GM12878 (cell line): Measurements from ENCODE around the gene PRDM7.
"Not testable (repeated sequence)": the region's sequence is repeated elsewhere in the genome, so short reads cannot be mapped to it uniquely, and the experiment has no call there.

Source experiments
- ATF3 ChIP-seq: IDR thresholded peaks from 2 replicates; pipeline ENCODE4 v1.6.1; 2011; ENCODE audit warnings: low read depth, mild to moderate bottlenecking, low read length, moderate library complexity, borderline replicate concordance; ENCODE audit errors: extremely low read depth
- CTCF ChIP-seq, 3 experiments: IDR thresholded peaks in 2 of 3; conservative IDR thresholded peaks in 1 of 3; 2 replicates each; pipeline ENCODE4 v1.5.1; 2011; ENCODE audit warnings: low read depth in 3 of 3, low read length in 3 of 3, mild to moderate bottlenecking in 3 of 3, control low read depth in 2 of 3, moderate library complexity in 2 of 3, inconsistent platforms in 1 of 3, mixed read lengths in 1 of 3; ENCODE audit not compliant: control insufficient read depth in 2 of 3, insufficient read depth in 1 of 3; ENCODE audit errors: extremely low read depth in 1 of 3
- DPF2 ChIP-seq: fragments of 450-650 bp; IDR thresholded peaks from 2 replicates; pipeline ENCODE4 v1.6.1; 2017; ENCODE audit warnings: mild to moderate bottlenecking
- EZH2 ChIP-seq: IDR thresholded peaks from 2 replicates; pipeline ENCODE4 v1.6.1; 2012; ENCODE audit warnings: low read depth, mild to moderate bottlenecking, control low read depth, inconsistent platforms, low read length, borderline replicate concordance; ENCODE audit not compliant: control insufficient read depth
- GABPA ChIP-seq: IDR thresholded peaks from 2 replicates; pipeline ENCODE4 v1.6.1; 2014; ENCODE audit warnings: antibody characterized with exemption, low read depth, mild to moderate bottlenecking, inconsistent platforms
- MYC ChIP-seq: IDR thresholded peaks from 2 replicates; pipeline ENCODE4 v1.6.1; 2011; ENCODE audit warnings: mild to moderate bottlenecking, low read length, moderate library complexity, inconsistent platforms; ENCODE audit not compliant: insufficient read depth, insufficient replicate concordance, insufficient read length, severe bottlenecking
- PML ChIP-seq: IDR thresholded peaks from 2 replicates; pipeline ENCODE4 v1.6.1; 2012; ENCODE audit warnings: low read length, inconsistent platforms
- POLR2A ChIP-seq: IDR thresholded peaks from 2 replicates; pipeline ENCODE4 v1.6.1; 2011; ENCODE audit warnings: low read depth, mild to moderate bottlenecking, low read length
- RBBP5 ChIP-seq: fragments of 200-600 bp; sonication (generic); conservative IDR thresholded peaks from 2 replicates; pipeline ENCODE4 v1.6.1; 2016
- SKIL ChIP-seq: fragments of 450-650 bp; IDR thresholded peaks from 2 replicates; pipeline ENCODE4 v1.6.1; 2017; ENCODE audit warnings: mild to moderate bottlenecking, low read depth, inconsistent platforms; ENCODE audit not compliant: poor library complexity, severe bottlenecking
- SREBF1 ChIP-seq: IDR thresholded peaks from 2 replicates; pipeline ENCODE4 v1.6.1; 2012; ENCODE audit warnings: mild to moderate bottlenecking, low read length
- STAT3 ChIP-seq: IDR thresholded peaks from 2 replicates; pipeline ENCODE4 v1.6.1; 2011; ENCODE audit warnings: low read depth, low read length, improper control_type of control experiment
- TBL1XR1 ChIP-seq: IDR thresholded peaks from 2 replicates; pipeline ENCODE4 v1.6.1; 2012; ENCODE audit warnings: low read depth, low read length, improper control_type of control experiment
- TF ChIP-seq, protein P1 (sequence below): IDR thresholded peaks from 2 replicates; pipeline ENCODE4 v1.6.1; 2012; ENCODE audit warnings: low read depth, low read length, improper control_type of control experiment

- TF ChIP-seq CTCF (IDR thresholded peaks at IDR 0.05 in 2 of 3, conservative IDR thresholded peaks at IDR 0.05 in 1 of 3; ENCODE audit: control insufficient read depth in 2 of 3, extremely low read depth in 1 of 3, insufficient read depth in 1 of 3, low read depth in 3 of 3, low read length in 3 of 3); EZH2; ATF3; RBBP5; PML; GABPA; SREBF1; STAT3; POLR2A; MYC; SKIL; TBL1XR1; DPF2: not testable (repeated sequence)
- TF ChIP-seq, protein P1, sequence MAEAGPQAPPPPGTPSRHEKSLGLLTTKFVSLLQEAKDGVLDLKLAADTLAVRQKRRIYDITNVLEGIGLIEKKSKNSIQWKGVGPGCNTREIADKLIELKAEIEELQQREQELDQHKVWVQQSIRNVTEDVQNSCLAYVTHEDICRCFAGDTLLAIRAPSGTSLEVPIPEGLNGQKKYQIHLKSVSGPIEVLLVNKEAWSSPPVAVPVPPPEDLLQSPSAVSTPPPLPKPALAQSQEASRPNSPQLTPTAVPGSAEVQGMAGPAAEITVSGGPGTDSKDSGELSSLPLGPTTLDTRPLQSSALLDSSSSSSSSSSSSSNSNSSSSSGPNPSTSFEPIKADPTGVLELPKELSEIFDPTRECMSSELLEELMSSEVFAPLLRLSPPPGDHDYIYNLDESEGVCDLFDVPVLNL: not testable (repeated sequence)
These were observed 17.2 kb upstream of the PRDM7 start for GRCh38 chr16:90094296-90094695.
